ENCODE results near the gene TNFRSF14. TPM values are rescaled to one million over a fixed set of nuclear protein-coding genes. Genes with fewer than 3 reads are reported as not detected.
"Not testable (repeated sequence)": the region's sequence is repeated elsewhere in the genome, so short reads cannot be mapped to it uniquely, and the experiment has no call there.

TNFRSF14 gene
- total RNA-seq, 1 donor from 2014 or later, result 6.5 TPM

- H3K4me3 Mint-ChIP-seq (ENCODE audit: unreplicated experiment), result no peak overlapping the region
- no peak for TF ChIP-seq CTCF (IDR thresholded peaks at IDR 0.05)
- H3K4me1 Mint-ChIP-seq (ENCODE audit: unreplicated experiment), result peaks cover 5% of the 10 kb centered on the region
These were observed 14.2 kb downstream of the TNFRSF14 start for GRCh38 chr1:2570332-2570731.

GRCh38 chr1:2571348-2571747, 15.2 kb downstream of the TNFRSF14 start:
- peaks cover 14% of the 10 kb centered on the region for H3K9me3 Mint-ChIP-seq (ENCODE audit: unreplicated experiment)
- TF ChIP-seq CTCF (IDR thresholded peaks at IDR 0.05), result no peak
- H3K27ac Mint-ChIP-seq (ENCODE audit: unreplicated experiment), result no peak overlapping the region
- H3K4me3 Mint-ChIP-seq (ENCODE audit: unreplicated experiment), result no peak overlapping the region
- H3K36me3 Mint-ChIP-seq (ENCODE audit: unreplicated experiment), result no peaks in the 10 kb centered on the region
- DNase-seq (ENCODE audit: extremely low spot score, unreplicated experiment), result no peak
- H3K4me1 Mint-ChIP-seq (ENCODE audit: unreplicated experiment), result peaks cover under 1% of the 10 kb centered on the region
- peaks cover 22% of the 10 kb centered on the region for H3K27me3 Mint-ChIP-seq (ENCODE audit: unreplicated experiment)

More at GRCh38 chr1:2570332-2570731, 14.2 kb downstream of the TNFRSF14 start:
- Mint-ChIP-seq H3K27me3 (ENCODE audit: unreplicated experiment) (peaks cover 22% of the 10 kb centered on the region), H3K9me3 (ENCODE audit: unreplicated experiment) (peaks cover 14% of the 10 kb centered on the region), H3K27ac (ENCODE audit: unreplicated experiment) (no peak overlapping the region), H3K36me3 (ENCODE audit: unreplicated experiment) (no peaks in the 10 kb centered on the region)
- no peak for DNase-seq (ENCODE audit: extremely low spot score, unreplicated experiment)

GRCh38 chr1:2573250-2573920, 17.2 kb downstream of the TNFRSF14 start:
- no peak for TF ChIP-seq CTCF (IDR thresholded peaks at IDR 0.05)
- Mint-ChIP-seq H3K4me3 (ENCODE audit: unreplicated experiment) (no peak overlapping the region), H3K27me3 (ENCODE audit: unreplicated experiment) (peaks cover 22% of the 10 kb centered on the region), H3K9me3 (ENCODE audit: unreplicated experiment) (peaks cover 14% of the 10 kb centered on the region), H3K27ac (ENCODE audit: unreplicated experiment) (no peak overlapping the region), H3K36me3 (ENCODE audit: unreplicated experiment) (no peaks in the 10 kb centered on the region), H3K4me1 (ENCODE audit: unreplicated experiment) (peaks cover 3% of the 10 kb centered on the region)
- DNase-seq (ENCODE audit: extremely low spot score, unreplicated experiment), result no peak

- no peak for TF ChIP-seq CTCF (IDR thresholded peaks at IDR 0.05)
- no peak for DNase-seq (ENCODE audit: extremely low spot score, unreplicated experiment)
- Mint-ChIP-seq H3K4me1 (ENCODE audit: unreplicated experiment) (peaks cover 3% of the 10 kb centered on the region), H3K4me3 (ENCODE audit: unreplicated experiment) (no peak overlapping the region), H3K27me3 (ENCODE audit: unreplicated experiment) (peaks cover 22% of the 10 kb centered on the region), H3K9me3 (ENCODE audit: unreplicated experiment) (peaks cover 14% of the 10 kb centered on the region), H3K27ac (ENCODE audit: unreplicated experiment) (no peak overlapping the region), H3K36me3 (ENCODE audit: unreplicated experiment) (no peaks in the 10 kb centered on the region)
These were observed 18.2 kb downstream of the TNFRSF14 start for GRCh38 chr1:2574350-2574749.

- no peak for DNase-seq (ENCODE audit: extremely low spot score, unreplicated experiment)
- Mint-ChIP-seq H3K4me3 (ENCODE audit: unreplicated experiment) (no peak overlapping the region), H3K36me3 (ENCODE audit: unreplicated experiment) (no peaks in the 10 kb centered on the region), H3K27me3 (ENCODE audit: unreplicated experiment) (peaks cover 21% of the 10 kb centered on the region), H3K4me1 (ENCODE audit: unreplicated experiment) (peaks cover 3% of the 10 kb centered on the region), H3K27ac (ENCODE audit: unreplicated experiment) (no peak overlapping the region), H3K9me3 (ENCODE audit: unreplicated experiment) (peaks cover 14% of the 10 kb centered on the region)
- no peak for TF ChIP-seq CTCF (IDR thresholded peaks at IDR 0.05)
These were observed 19.9 kb downstream of the TNFRSF14 start for GRCh38 chr1:2575801-2576663.

- not testable (repeated sequence) for H3K4me1 Mint-ChIP-seq (ENCODE audit: unreplicated experiment); H3K27ac Mint-ChIP-seq (ENCODE audit: unreplicated experiment); DNase-seq (ENCODE audit: extremely low spot score, unreplicated experiment); H3K4me3 Mint-ChIP-seq (ENCODE audit: unreplicated experiment); H3K36me3 Mint-ChIP-seq (ENCODE audit: unreplicated experiment)
- peaks cover 19% of the 10 kb centered on the region for H3K27me3 Mint-ChIP-seq (ENCODE audit: unreplicated experiment)
- H3K9me3 Mint-ChIP-seq (ENCODE audit: unreplicated experiment), result peaks cover 14% of the 10 kb centered on the region
These were observed 21.4 kb downstream of the TNFRSF14 start for GRCh38 chr1:2577565-2578075.
